ENCODE measurements around the gene GAL3ST2. TPM values are rescaled to one million over a fixed set of nuclear protein-coding genes. Genes with fewer than 3 reads are reported as not detected.

Gene GAL3ST2
- total RNA-seq, 1 experiment from 2014 or later = not detected

GRCh38 chr2:241834527-241835210 lies 58.0 kb downstream of the GAL3ST2 start:
- TF ChIP-seq CTCF (conservative IDR thresholded peaks at IDR 0.05; ENCODE audit: low read depth, low read length) (no peak), EZH2 (IDR thresholded peaks at IDR 0.05; ENCODE audit: low read length, unreplicated experiment) (no peak)
- DNase-seq (no peak), ATAC-seq (no peak)
- ChIA-PET CTCF (interaction anchor here (0.6 kb wide), 1 partner anchor 10 kb away, joined by 4 read pairs; no protein-coding TSS in a partner anchor), POLR2A (ENCODE audit: unreplicated experiment) (no interaction called here)
- Histone ChIP-seq H3K27ac (ENCODE audit: low read length) (no peak overlapping the region), H3K9me2 (replicated peaks; ENCODE audit: low read length) (no peaks in the 10 kb centered on the region), H3K36me3 (ENCODE audit: low read depth, low read length) (no peaks in the 10 kb centered on the region), H3K27me3 (ENCODE audit: low read length) (no peaks in the 10 kb centered on the region; the same call in 1 of the 2 replicates), H3K4me2 (ENCODE audit: low read length) (no peak overlapping the region), H3K9me3 (ENCODE audit: low read length) (no peaks in the 10 kb centered on the region), H3K4me3 (ENCODE audit: low read length) (no peak overlapping the region), H3F3A (ENCODE audit: low read length, unreplicated experiment) (no peaks in the 10 kb centered on the region), H2AFZ (ENCODE audit: low read length) (no peak overlapping the region), H4K20me1 (ENCODE audit: low read length) (no peaks in the 10 kb centered on the region), H3K79me2 (ENCODE audit: low read length) (no peaks in the 10 kb centered on the region), H3K4me1 (ENCODE audit: insufficient read depth, low read length) (peaks cover 6% of the 10 kb centered on the region; the same call in 1 of the 2 replicates), H3K9ac (ENCODE audit: low read length) (no peak overlapping the region)
- intact Hi-C loops (cut with micrococcal nuclease) = no loop called here
- no TSS peak for BruUV-seq (replicated peaks)

DNA sequence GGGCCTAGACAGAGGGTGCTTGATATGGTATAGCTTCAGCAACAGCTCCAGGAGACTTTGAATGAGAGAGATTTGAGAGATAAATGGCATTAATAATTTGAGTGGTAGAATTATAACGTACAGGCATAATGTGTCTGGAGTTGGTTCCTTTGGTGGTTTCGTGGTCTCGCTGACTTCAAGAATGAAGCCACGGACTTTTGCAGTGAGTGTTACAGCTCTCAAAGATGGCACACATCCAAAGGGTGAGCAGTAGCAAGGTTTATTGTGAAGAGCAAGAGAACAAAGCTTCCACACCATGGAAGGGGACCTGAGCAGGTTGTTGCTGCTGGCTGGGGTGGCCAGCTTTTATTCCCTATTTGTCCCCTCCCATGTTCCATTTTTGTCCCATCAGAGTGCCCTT lies 59.0 kb downstream of the GAL3ST2 start:
- DNase-seq (no peak), ATAC-seq (no peak)
- Histone ChIP-seq H3K27me3 (ENCODE audit: low read length) (no peaks in the 10 kb centered on the region; the same call in 1 of the 2 replicates), H4K20me1 (ENCODE audit: low read length) (no peaks in the 10 kb centered on the region), H3K9me2 (replicated peaks; ENCODE audit: low read length) (no peaks in the 10 kb centered on the region), H3K4me2 (ENCODE audit: low read length) (no peak overlapping the region), H3K4me3 (ENCODE audit: low read length) (no peak overlapping the region), H3K9ac (ENCODE audit: low read length) (no peak overlapping the region), H3K27ac (ENCODE audit: low read length) (no peak overlapping the region), H3K79me2 (ENCODE audit: low read length) (no peaks in the 10 kb centered on the region), H2AFZ (ENCODE audit: low read length) (no peak overlapping the region), H3K9me3 (ENCODE audit: low read length) (no peaks in the 10 kb centered on the region), H3F3A (ENCODE audit: low read length, unreplicated experiment) (no peaks in the 10 kb centered on the region), H3K36me3 (ENCODE audit: low read depth, low read length) (no peaks in the 10 kb centered on the region), H3K4me1 (ENCODE audit: insufficient read depth, low read length) (peaks cover 6% of the 10 kb centered on the region; the same call in 1 of the 2 replicates)
- intact Hi-C loops (cut with micrococcal nuclease) = no loop called here
- ChIA-PET CTCF (no interaction called here), POLR2A (ENCODE audit: unreplicated experiment) (no interaction called here)
- TF ChIP-seq CTCF (conservative IDR thresholded peaks at IDR 0.05; ENCODE audit: low read depth, low read length) = no peak
- TF ChIP-seq EZH2phosphoT487 (IDR thresholded peaks at IDR 0.05; ENCODE audit: borderline replicate concordance, low read length) = no peak
- no peak for TF ChIP-seq EZH2 (IDR thresholded peaks at IDR 0.05; ENCODE audit: low read length, unreplicated experiment)
- BruUV-seq (replicated peaks) = no TSS peak

GRCh38 chr2:241836292-241836691 lies 59.7 kb downstream of the GAL3ST2 start:
- Histone ChIP-seq H2AFZ (ENCODE audit: low read length) (no peak overlapping the region), H3K79me2 (ENCODE audit: low read length) (no peaks in the 10 kb centered on the region), H3K9ac (ENCODE audit: low read length) (no peak overlapping the region), H3K36me3 (ENCODE audit: low read depth, low read length) (no peaks in the 10 kb centered on the region), H3K4me1 (ENCODE audit: insufficient read depth, low read length) (peaks cover 6% of the 10 kb centered on the region; the same call in 1 of the 2 replicates), H3K4me3 (ENCODE audit: low read length) (no peak overlapping the region), H3K27ac (ENCODE audit: low read length) (no peak overlapping the region), H3K9me2 (replicated peaks; ENCODE audit: low read length) (no peaks in the 10 kb centered on the region), H3F3A (ENCODE audit: low read length, unreplicated experiment) (no peaks in the 10 kb centered on the region), H3K27me3 (ENCODE audit: low read length) (no peaks in the 10 kb centered on the region; the same call in 1 of the 2 replicates), H3K9me3 (ENCODE audit: low read length) (no peaks in the 10 kb centered on the region), H3K4me2 (ENCODE audit: low read length) (no peak overlapping the region), H4K20me1 (ENCODE audit: low read length) (no peaks in the 10 kb centered on the region)
- CTCF ChIA-PET = no interaction called here
- intact Hi-C loops (cut with micrococcal nuclease) = no loop called here
- ATAC-seq = no peak
- POLR2A ChIA-PET (ENCODE audit: unreplicated experiment) = no interaction called here
- no TSS peak for BruUV-seq (replicated peaks)
- DNase-seq = no peak
- no peak for TF ChIP-seq EZH2phosphoT487 (IDR thresholded peaks at IDR 0.05; ENCODE audit: borderline replicate concordance, low read length)
- no peak for TF ChIP-seq CTCF (conservative IDR thresholded peaks at IDR 0.05; ENCODE audit: low read depth, low read length)
- TF ChIP-seq EZH2 (IDR thresholded peaks at IDR 0.05; ENCODE audit: low read length, unreplicated experiment) = no peak

All from PC-3 (cell line).